ENCODE data around the gene SURF6. TPM values are rescaled to one million over a fixed set of nuclear protein-coding genes. Genes with fewer than 3 reads are reported as not detected.

Gene SURF6
- total RNA-seq = 14.3 and 16.2 TPM in 2 replicates

DNA sequence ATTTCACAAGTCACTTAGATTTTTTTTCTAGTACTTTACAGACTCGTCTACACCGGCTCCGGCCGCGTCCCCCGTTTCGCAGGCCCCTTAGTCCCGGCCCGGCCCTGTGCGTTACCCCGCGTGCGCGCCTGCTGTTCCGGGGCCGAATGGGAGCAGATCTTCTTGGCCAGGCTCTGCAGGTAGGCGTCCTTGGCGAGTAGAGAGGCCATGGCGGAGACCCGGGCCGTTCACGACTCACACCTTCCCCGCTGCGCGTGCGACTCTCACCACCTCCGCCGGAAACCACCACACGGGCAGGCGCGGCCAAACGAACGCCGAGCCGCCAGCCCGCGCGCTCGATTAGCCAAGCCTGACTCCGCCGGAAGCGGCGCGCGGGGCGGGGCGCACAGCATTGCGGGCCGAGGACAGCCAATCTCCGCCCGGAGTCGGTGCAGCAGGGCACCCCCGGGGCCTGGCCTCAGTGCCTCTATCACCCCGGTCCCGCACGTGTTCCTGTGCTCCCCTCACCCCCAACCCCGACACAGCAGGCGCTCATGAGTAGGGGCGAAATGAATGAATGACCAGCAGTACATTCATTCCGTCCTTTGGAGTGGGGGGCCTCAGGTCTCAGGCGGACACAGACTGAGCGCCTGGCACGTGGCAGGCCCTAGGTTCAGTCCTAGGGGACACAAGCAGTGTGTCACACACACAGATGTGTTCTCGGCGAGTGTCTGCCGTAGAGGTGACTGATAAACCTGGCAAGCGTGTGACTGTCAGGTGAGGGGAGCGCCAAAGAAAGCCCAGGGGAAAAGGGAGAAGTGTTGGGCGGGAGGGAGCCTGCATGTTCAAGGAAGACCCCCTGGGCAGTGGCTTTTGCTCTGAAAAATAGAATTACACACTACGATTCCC lies at the start of gene SURF6:
TSS of gene SURF6 (minus strand) at position 265 of the 888 bp plus-strand sequence. CDS start at position 209, 56 bp downstream.

DNA sequence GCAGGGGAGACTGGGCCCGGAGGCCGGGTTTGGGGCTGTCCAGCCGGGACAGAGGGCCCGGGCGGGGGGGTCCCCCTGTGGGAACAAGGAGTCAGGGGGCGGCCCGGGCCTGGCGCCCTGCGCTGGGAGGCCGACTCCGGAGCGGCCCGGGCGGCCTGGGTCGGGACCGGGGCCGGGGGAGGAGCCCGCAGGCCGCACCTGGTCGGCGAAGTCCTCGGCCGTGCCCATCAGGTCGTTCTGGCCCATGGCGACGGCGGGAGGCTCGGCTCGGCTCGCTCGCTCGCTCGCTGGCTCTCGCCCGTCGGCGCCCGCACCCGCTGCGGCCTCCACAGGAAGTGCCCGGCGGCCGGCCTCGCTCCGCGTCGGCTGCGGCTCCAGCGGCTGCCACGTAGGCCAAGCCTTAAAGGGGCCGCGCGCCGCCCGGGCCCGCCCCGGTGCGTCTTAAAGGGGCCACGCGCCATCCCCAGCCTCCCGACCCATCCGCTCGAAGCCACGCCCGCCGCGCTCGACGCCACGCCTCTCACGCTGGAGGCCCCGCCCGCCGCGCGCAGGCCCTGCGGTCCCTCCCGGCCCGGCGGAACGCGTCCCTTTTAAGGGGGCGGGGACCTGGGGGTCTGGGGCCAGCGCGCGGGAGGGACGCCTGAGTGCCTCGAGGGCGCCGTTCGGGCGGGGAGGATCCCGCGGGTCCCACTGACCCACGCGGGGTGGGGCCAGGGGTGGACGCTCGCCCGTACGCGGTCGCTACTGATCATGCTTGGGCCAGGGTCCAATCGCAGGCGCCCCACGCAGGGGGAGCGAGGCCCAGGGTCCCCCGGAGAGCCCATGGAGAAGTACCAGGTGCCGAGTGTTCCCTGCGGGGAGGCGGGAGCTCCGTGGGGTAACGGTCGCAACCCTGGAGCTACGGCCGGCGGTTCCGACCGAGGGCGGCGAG lies 40.0 kb upstream of the SURF6 start, which contains the start of the genes STKLD1 and SURF4:
TSS of gene STKLD1 (plus strand) at position 643 of the 931 bp plus-strand sequence. CDS start at position 751, 108 bp downstream.
TSS of gene SURF4 (minus strand) at position 337 of the 931 bp plus-strand sequence. CDS start at position 246, 91 bp downstream.

DNA sequence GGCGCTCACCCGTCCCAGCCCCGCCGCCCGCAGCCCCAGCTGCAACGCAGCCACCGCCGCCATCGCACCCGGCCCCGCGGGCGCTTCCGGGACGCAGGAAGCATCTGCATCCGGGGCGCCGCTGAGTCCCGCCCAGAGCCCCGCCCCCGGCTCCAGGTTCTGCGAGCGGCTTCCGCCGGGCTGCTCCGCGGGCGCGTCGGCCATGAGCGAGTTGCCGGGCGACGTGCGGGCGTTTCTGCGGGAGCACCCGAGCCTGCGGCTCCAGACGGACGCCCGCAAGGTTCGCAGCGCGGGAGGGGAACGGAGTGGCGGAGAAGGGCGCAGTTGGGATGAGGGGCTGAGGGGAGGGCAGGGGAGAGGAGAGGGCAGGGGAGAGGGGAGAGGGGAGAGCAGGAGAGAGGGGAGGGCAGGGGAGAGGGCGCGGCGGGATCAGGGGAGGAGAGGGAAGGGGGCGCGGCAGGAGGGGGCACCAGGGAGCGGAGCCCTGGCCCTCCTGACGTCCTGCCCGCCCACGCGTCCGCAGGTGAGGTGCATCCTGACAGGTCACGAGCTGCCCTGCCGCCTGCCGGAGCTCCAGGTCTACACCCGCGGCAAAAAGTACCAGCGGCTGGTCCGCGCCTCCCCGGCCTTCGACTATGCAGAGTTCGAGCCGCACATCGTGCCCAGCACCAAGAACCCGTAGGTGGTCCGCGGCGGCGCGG lies 20.6 kb upstream of the SURF6 start, which contains the start of the genes SURF1 and SURF2:
TSS of gene SURF1 (minus strand) at position 97 of the 701 bp plus-strand sequence. CDS start at position 63, 34 bp downstream.
TSS of gene SURF2 (plus strand) at position 160 of the 701 bp plus-strand sequence. CDS start at position 203, 43 bp downstream.

GRCh38 chr9:133347985-133348717 lies 12.2 kb upstream of the SURF6 start, which contains the start of the genes MED22 and RPL7A:
TSS of gene MED22 (minus strand) at chr9:133348131. CDS start at chr9:133346662, 1,469 bp downstream.
TSS of gene RPL7A (plus strand) at chr9:133348218. CDS start at chr9:133348244, 26 bp downstream.

Other genes starting within 250 kb of the SURF6 start
- gene RALGDS, start 214.9 kb downstream of the SURF6 start, total RNA-seq = 14.6 and 15.3 TPM in 2 replicates
- gene GBGT1, start 172.3 kb downstream of the SURF6 start, total RNA-seq = 3.2 and 7.4 TPM in 2 replicates
- not detected in 2 replicates for gene OBP2B, start 126.9 kb downstream of the SURF6 start, total RNA-seq
- not detected in 2 replicates for gene ABO, start 61.0 kb downstream of the SURF6 start, total RNA-seq
- gene MED22, start 11.9 kb upstream of the SURF6 start, total RNA-seq = 14.5 and 16.0 TPM in 2 replicates
- 3,224 and 4,648 TPM in 2 replicates for gene RPL7A, start 12.0 kb upstream of the SURF6 start, total RNA-seq
- gene SURF1, start 20.3 kb upstream of the SURF6 start, total RNA-seq = 38.3 and 45.4 TPM in 2 replicates
- gene SURF2, start 20.4 kb upstream of the SURF6 start, total RNA-seq = 19.5 and 24.9 TPM in 2 replicates
- gene SURF4, start 39.9 kb upstream of the SURF6 start, total RNA-seq = 243 and 286 TPM in 2 replicates
- gene STKLD1, start 40.2 kb upstream of the SURF6 start, total RNA-seq = 0.09 and 3.4 TPM in 2 replicates
- gene REXO4, start 81.8 kb upstream of the SURF6 start, total RNA-seq = 16.7 and 18.2 TPM in 2 replicates
- gene ADAMTS13, start 86.2 kb upstream of the SURF6 start, total RNA-seq = 3.7 and 4.4 TPM in 2 replicates
- gene CACFD1, start 123.8 kb upstream of the SURF6 start, total RNA-seq = 7.7 and 13.1 TPM in 2 replicates
- 7.0 and 29.3 TPM in 2 replicates for gene SLC2A6, start 142.9 kb upstream of the SURF6 start, total RNA-seq
- gene MYMK, start 188.8 kb upstream of the SURF6 start, total RNA-seq = 2.3 TPM in 1 of 2 replicates, not detected in the other
- 0.09 and 2.8 TPM in 2 replicates for gene ADAMTSL2, start 198.5 kb upstream of the SURF6 start, total RNA-seq

Data from pericardium fibroblast (primary cell).